ENCODE results near the gene IP6K3. TPM values are rescaled to one million over a fixed set of nuclear protein-coding genes. Genes with fewer than 3 reads are reported as not detected.

The IP6K3 gene
- polyA plus RNA-seq, 1 donor (not counting 4 experiments of a cell fraction or from before 2014, with no cell fraction given) = not detected

DNA sequence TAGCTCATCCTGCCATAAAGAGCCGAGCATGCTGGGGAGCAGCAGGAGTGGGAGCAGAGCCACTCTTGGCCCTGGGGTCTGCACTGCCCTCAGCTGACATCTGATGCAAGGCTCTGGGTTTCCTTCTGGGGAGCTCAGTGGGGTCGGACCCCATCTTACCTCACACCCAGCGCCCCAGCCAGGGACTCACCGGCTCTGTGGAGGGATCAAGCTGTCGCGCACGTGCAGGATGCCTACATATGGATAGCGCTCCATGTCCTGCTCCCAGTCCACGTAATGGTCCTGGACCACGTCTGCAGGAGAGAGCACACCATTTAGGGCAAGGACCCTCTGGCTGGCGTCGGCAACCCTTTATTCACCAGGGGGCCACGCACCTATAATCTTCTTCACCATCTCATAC lies 30.1 kb upstream of the IP6K3 start:
- no peaks in the 10 kb centered on the region for H3K27me3 ChIP-seq (ENCODE audit: control insufficient read depth, extremely low read depth, insufficient read depth, low read length)
- H3K36me3 ChIP-seq (ENCODE audit: control insufficient read depth in 2 of 2, extremely low read depth in 1 of 2, insufficient read depth in 2 of 2, low read length in 2 of 2) = peaks cover 53 to 68% of the 10 kb centered on the region in 2 experiments
- no peak for TF ChIP-seq CTCF (optimal IDR thresholded peaks at IDR 0.05 in 1 of 3, IDR thresholded peaks at IDR 0.05 in 1 of 3, conservative IDR thresholded peaks at IDR 0.05 in 1 of 3; ENCODE audit: extremely low read depth in 1 of 3, insufficient read depth in 2 of 3, low read length in 3 of 3)
- TF ChIP-seq EZH2 (IDR thresholded peaks at IDR 0.05; ENCODE audit: low read length) = no peak
- H3K4me1 ChIP-seq (ENCODE audit: control insufficient read depth, extremely low read depth, insufficient read depth, low read length) = peaks cover 27% of the 10 kb centered on the region
- FAIRE-seq (no peak), DNase-seq (ENCODE audit: low read depth, low spot score) (no peak)
- H4K20me1 ChIP-seq (ENCODE audit: control insufficient read depth, extremely low read depth, insufficient read depth, low read length) = peaks cover 4% of the 10 kb centered on the region
- dilution Hi-C loops (cut with MboI; ENCODE audit: extremely low pct_ligation_motif_present, low sequenced_read_pairs) = no loop called here
- H3K9ac ChIP-seq (ENCODE audit: control insufficient read depth, extremely low read depth, insufficient read depth, low read length) = no peak overlapping the region
- H3K9me1 ChIP-seq (ENCODE audit: control insufficient read depth, extremely low read depth, insufficient read depth, low read length) = peaks cover 5% of the 10 kb centered on the region
- H3K4me3 ChIP-seq (ENCODE audit: control insufficient read depth in 2 of 3, extremely low read depth in 1 of 3, insufficient read depth in 2 of 3, low read depth in 1 of 3, low read length in 3 of 3) = no peak overlapping the region
- no peak overlapping the region for H3K4me2 ChIP-seq (ENCODE audit: control insufficient read depth, extremely low read depth, insufficient read depth, low read depth, low read length)
- no peak overlapping the region for H2AFZ ChIP-seq (ENCODE audit: control insufficient read depth, low read length)
- H3K27ac ChIP-seq (ENCODE audit: control insufficient read depth, insufficient read depth, low read length) = no peak overlapping the region
- no peaks in the 10 kb centered on the region for H3K79me2 ChIP-seq (ENCODE audit: control insufficient read depth, insufficient read depth, low read length)
- no peaks in the 10 kb centered on the region for H3K9me3 ChIP-seq (ENCODE audit: control insufficient read depth, low read depth, low read length)

DNA sequence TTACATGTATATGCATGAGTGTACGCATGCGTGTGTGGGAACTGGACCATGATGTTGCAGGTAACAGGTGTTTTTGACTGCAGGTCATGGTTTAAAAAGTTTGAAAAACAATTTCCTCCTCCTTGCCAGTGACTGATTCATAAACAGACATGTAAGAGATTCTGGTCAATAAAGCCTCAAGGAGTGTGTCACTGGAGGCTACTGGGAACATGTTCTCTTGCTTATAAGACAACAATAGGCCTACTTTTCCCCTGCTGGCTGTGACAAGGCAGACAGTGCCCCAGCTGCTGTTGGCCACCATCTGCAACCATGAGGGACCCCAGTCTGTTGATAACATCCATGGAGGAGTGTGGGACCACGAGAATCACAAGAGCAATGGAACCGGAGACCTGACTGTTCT lies 29.5 kb upstream of the IP6K3 start:
- FAIRE-seq (no peak), DNase-seq (ENCODE audit: low read depth, low spot score) (no peak)
- Histone ChIP-seq H4K20me1 (ENCODE audit: control insufficient read depth, extremely low read depth, insufficient read depth, low read length) (peaks cover 4% of the 10 kb centered on the region), H3K4me3 (ENCODE audit: control insufficient read depth in 2 of 3, extremely low read depth in 1 of 3, insufficient read depth in 2 of 3, low read depth in 1 of 3, low read length in 3 of 3) (no peak overlapping the region), H3K9ac (ENCODE audit: control insufficient read depth, extremely low read depth, insufficient read depth, low read length) (no peak overlapping the region), H3K36me3 (ENCODE audit: control insufficient read depth in 2 of 2, extremely low read depth in 1 of 2, insufficient read depth in 2 of 2, low read length in 2 of 2) (peaks cover 53 to 68% of the 10 kb centered on the region in 2 experiments), H3K27ac (ENCODE audit: control insufficient read depth, insufficient read depth, low read length) (no peak overlapping the region), H3K9me1 (ENCODE audit: control insufficient read depth, extremely low read depth, insufficient read depth, low read length) (peaks cover 5% of the 10 kb centered on the region), H3K4me1 (ENCODE audit: control insufficient read depth, extremely low read depth, insufficient read depth, low read length) (peaks cover 27% of the 10 kb centered on the region), H3K9me3 (ENCODE audit: control insufficient read depth, low read depth, low read length) (no peaks in the 10 kb centered on the region), H3K27me3 (ENCODE audit: control insufficient read depth, extremely low read depth, insufficient read depth, low read length) (no peaks in the 10 kb centered on the region), H2AFZ (ENCODE audit: control insufficient read depth, low read length) (no peak overlapping the region), H3K4me2 (ENCODE audit: control insufficient read depth, extremely low read depth, insufficient read depth, low read depth, low read length) (no peak overlapping the region), H3K79me2 (ENCODE audit: control insufficient read depth, insufficient read depth, low read length) (no peaks in the 10 kb centered on the region)
- TF ChIP-seq EZH2 (IDR thresholded peaks at IDR 0.05; ENCODE audit: low read length) (no peak), CTCF (optimal IDR thresholded peaks at IDR 0.05 in 1 of 3, IDR thresholded peaks at IDR 0.05 in 1 of 3, conservative IDR thresholded peaks at IDR 0.05 in 1 of 3; ENCODE audit: extremely low read depth in 1 of 3, insufficient read depth in 2 of 3, low read length in 3 of 3) (no peak)
- dilution Hi-C loops (cut with MboI; ENCODE audit: extremely low pct_ligation_motif_present, low sequenced_read_pairs) = no loop called here

All from keratinocyte (primary cell).